ENCODE data around the gene ABCC3.

Gene ABCC3

GRCh38 chr17:50619489-50619888, 15.2 kb upstream of the ABCC3 start:
- no peak for DNase-seq (ENCODE audit: low spot score)
- no peak overlapping the region for H3K27ac ChIP-seq
- POLR2A ChIA-PET (ENCODE audit: low non-redundant PET): no interaction called here
- no peak for TF ChIP-seq CTCF (conservative IDR thresholded peaks at IDR 0.05; ENCODE audit: low read depth)
- CTCF ChIA-PET: interaction anchor here (0.6 to 1.2 kb wide), 3 partner anchors 11 to 136 kb away, joined by 3 to 4 read pairs (median 4); no protein-coding TSS in a partner anchor

- no peak for TF ChIP-seq CTCF (conservative IDR thresholded peaks at IDR 0.05; ENCODE audit: low read depth)
- ChIA-PET POLR2A (ENCODE audit: low non-redundant PET) (no interaction called here), CTCF (interaction anchor here (0.6 to 1.2 kb wide), 3 partner anchors 11 to 137 kb away, joined by 3 to 5 read pairs (median 4); no protein-coding TSS in a partner anchor)
- no peak overlapping the region for H3K27ac ChIP-seq
- DNase-seq (ENCODE audit: low spot score): no peak
Observed at GRCh38 chr17:50620237-50620636, 14.4 kb upstream of the ABCC3 start.

GRCh38 chr17:50620858-50621257, 13.8 kb upstream of the ABCC3 start:
- POLR2A ChIA-PET (ENCODE audit: low non-redundant PET): no interaction called here
- CTCF ChIA-PET: interaction anchor here (0.6 to 1.1 kb wide), 3 partner anchors 10 to 260 kb away, joined by 3 to 5 read pairs (median 4); no protein-coding TSS in a partner anchor
- no peak for DNase-seq (ENCODE audit: low spot score)
- no peak for TF ChIP-seq CTCF (conservative IDR thresholded peaks at IDR 0.05; ENCODE audit: low read depth)
- H3K27ac ChIP-seq: no peak overlapping the region

- no peak for TF ChIP-seq CTCF (conservative IDR thresholded peaks at IDR 0.05; ENCODE audit: low read depth)
- ChIA-PET CTCF (interaction anchor here (0.6 to 1.1 kb wide), 3 partner anchors 9 to 261 kb away, joined by 3 to 5 read pairs (median 4); no protein-coding TSS in a partner anchor), POLR2A (ENCODE audit: low non-redundant PET) (no interaction called here)
- no peak overlapping the region for H3K27ac ChIP-seq
- DNase-seq (ENCODE audit: low spot score): no peak
Observed at GRCh38 chr17:50621574-50622031, 13.1 kb upstream of the ABCC3 start.

- POLR2A ChIA-PET (ENCODE audit: low non-redundant PET): no interaction called here
- no peak for TF ChIP-seq CTCF (conservative IDR thresholded peaks at IDR 0.05; ENCODE audit: low read depth)
- CTCF ChIA-PET: interaction anchor here (0.5 to 3.1 kb wide), 7 partner anchors 57 to 378 kb away, joined by 3 to 23 read pairs (median 4); no protein-coding TSS in a partner anchor
- H3K27ac ChIP-seq: no peak overlapping the region
- no peak for DNase-seq (ENCODE audit: low spot score)
Observed at GRCh38 chr17:50624321-50624934, 10.3 kb upstream of the ABCC3 start.

GRCh38 chr17:50625032-50625871, 9.4 kb upstream of the ABCC3 start:
- no peak for TF ChIP-seq CTCF (conservative IDR thresholded peaks at IDR 0.05; ENCODE audit: low read depth)
- H3K27ac ChIP-seq: no peak overlapping the region
- CTCF ChIA-PET: interaction anchor here (0.5 to 3.1 kb wide), 15 partner anchors 8 to 377 kb away, joined by 3 to 23 read pairs (median 4); no protein-coding TSS in a partner anchor
- POLR2A ChIA-PET (ENCODE audit: low non-redundant PET): no interaction called here
- no peak for DNase-seq (ENCODE audit: low spot score)

Measured in RWPE1 (cell line).